Measurements from ENCODE around the gene KIF26B. TPM values are rescaled to one million over a fixed set of nuclear protein-coding genes. Genes with fewer than 3 reads are reported as not detected.

The KIF26B gene
- polyA plus RNA-seq, 1 of the 3 experiments (the other 2 are of a cell fraction), result 2.6 TPM

DNA sequence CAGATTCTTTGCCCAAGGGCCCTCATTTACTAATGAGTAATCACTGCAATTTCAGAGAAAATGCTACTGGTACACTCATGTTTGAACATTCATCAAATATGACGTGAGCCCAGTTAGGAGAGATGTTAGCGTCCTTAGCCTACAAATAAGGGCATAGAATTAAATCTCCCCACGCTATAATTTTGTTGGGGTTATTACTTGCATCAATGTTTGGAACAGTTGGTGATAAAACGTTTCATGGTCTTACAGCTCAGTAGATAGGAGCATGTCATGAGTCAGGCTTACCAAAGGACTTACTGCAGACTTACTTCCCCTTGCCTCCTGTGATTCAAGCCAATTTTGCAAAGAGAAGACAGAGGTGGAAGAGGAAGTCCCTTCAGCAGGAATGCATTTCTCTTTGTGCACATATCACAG, 304.0 kb downstream of the KIF26B start:
- Histone ChIP-seq H3K4me1 (ENCODE audit: control insufficient read depth in 1 of 2, insufficient read depth in 2 of 2, low read depth in 1 of 2, low read length in 1 of 2) (peaks cover 0 to 36% of the 10 kb centered on the region in 2 experiments; a peak in 2 of 4 replicates), H3F3A (replicated peaks; ENCODE audit: insufficient read depth) (peaks cover 4% of the 10 kb centered on the region), H3K27me3 (ENCODE audit: insufficient read depth) (no peaks in the 10 kb centered on the region), H3K27ac (ENCODE audit: low read depth in 2 of 2, low read length in 1 of 2) (peak overlapping the region in 1 of 2 experiments; percentile 81; a peak in 2 of 4 replicates), H3K79me2 (ENCODE audit: insufficient read depth) (no peaks in the 10 kb centered on the region), H4K20me1 (ENCODE audit: insufficient read depth) (no peaks in the 10 kb centered on the region), H3K4me2 (no peak overlapping the region), H3K4me3 (ENCODE audit: low read depth in 2 of 2, low read length in 1 of 2) (no peak overlapping the region), H3K9me2 (no peaks in the 10 kb centered on the region), H3K9ac (no peak overlapping the region), H2AFZ (ENCODE audit: low read depth) (no peak overlapping the region), H3K9me3 (no peaks in the 10 kb centered on the region), H3K36me3 (replicated peaks in 1 of 2; ENCODE audit: control insufficient read depth in 1 of 2, insufficient read depth in 2 of 2, low read length in 1 of 2) (peaks cover 0 to 11% of the 10 kb centered on the region in 2 experiments)
- ChIA-PET CTCF (interaction anchor here (1.0 kb wide), 1 partner anchor 10 kb away, joined by 3 read pairs; no protein-coding TSS in a partner anchor), POLR2A (no interaction called here)
- TF ChIP-seq FOXJ3 (CRISPR knock-in tag; IDR thresholded peaks at IDR 0.05) (no peak), SMC3 (IDR thresholded peaks at IDR 0.05; ENCODE audit: low read depth, low read length) (no peak), YY1 (IDR thresholded peaks at IDR 0.05; ENCODE audit: low read depth) (no peak), MXI1 (IDR thresholded peaks at IDR 0.05; ENCODE audit: low read depth, low read length) (no peak), FOXM1 (IDR thresholded peaks at IDR 0.05; ENCODE audit: low read depth) (no peak), CTCF (IDR thresholded peaks at IDR 0.05) (no peak), CHD2 (IDR thresholded peaks at IDR 0.05; ENCODE audit: low read length, partially characterized antibody) (no peak)
- TF ChIP-seq, protein P1, sequence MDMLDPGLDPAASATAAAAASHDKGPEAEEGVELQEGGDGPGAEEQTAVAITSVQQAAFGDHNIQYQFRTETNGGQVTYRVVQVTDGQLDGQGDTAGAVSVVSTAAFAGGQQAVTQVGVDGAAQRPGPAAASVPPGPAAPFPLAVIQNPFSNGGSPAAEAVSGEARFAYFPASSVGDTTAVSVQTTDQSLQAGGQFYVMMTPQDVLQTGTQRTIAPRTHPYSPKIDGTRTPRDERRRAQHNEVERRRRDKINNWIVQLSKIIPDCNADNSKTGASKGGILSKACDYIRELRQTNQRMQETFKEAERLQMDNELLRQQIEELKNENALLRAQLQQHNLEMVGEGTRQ (IDR thresholded peaks at IDR 0.05; ENCODE audit: borderline replicate concordance, low read depth, low read length), result no peak
- DNase-seq, result no peak
- WGBS (ENCODE audit: low lambda C conversion rate), result 51% methylated on average over 4 of the region's 4 CpGs

- H3F3A ChIP-seq (replicated peaks; ENCODE audit: insufficient read depth), result peaks cover 4% of the 10 kb centered on the region
- peaks cover 0 to 11% of the 10 kb centered on the region in 2 experiments for H3K36me3 ChIP-seq (replicated peaks in 1 of 2; ENCODE audit: control insufficient read depth in 1 of 2, insufficient read depth in 2 of 2, low read length in 1 of 2)
- no peaks in the 10 kb centered on the region for H3K79me2 ChIP-seq (ENCODE audit: insufficient read depth)
- H3K9ac ChIP-seq, result no peak overlapping the region
- H3K4me1 ChIP-seq (ENCODE audit: control insufficient read depth in 1 of 2, insufficient read depth in 2 of 2, low read depth in 1 of 2, low read length in 1 of 2), result peaks cover 0 to 30% of the 10 kb centered on the region in 2 experiments; a peak in 2 of 4 replicates
- peak overlapping the region in 1 of 2 experiments; percentile 81; a peak in 1 of 4 replicates for H3K27ac ChIP-seq (ENCODE audit: low read depth in 2 of 2, low read length in 1 of 2)
- no peaks in the 10 kb centered on the region for H3K9me2 ChIP-seq
- H3K4me2 ChIP-seq, result no peak overlapping the region
- ChIA-PET POLR2A (no interaction called here), CTCF (interaction anchor here (1.0 kb wide), 1 partner anchor 10 kb away, joined by 3 read pairs; no protein-coding TSS in a partner anchor)
- TF ChIP-seq NRF1 (IDR thresholded peaks at IDR 0.05; ENCODE audit: low read depth, low read length), result no peak
- no peak for TF ChIP-seq FOXJ3 (CRISPR knock-in tag; IDR thresholded peaks at IDR 0.05)
- no peak for TF ChIP-seq JUND (IDR thresholded peaks at IDR 0.05)
- TF ChIP-seq RFX5 (IDR thresholded peaks at IDR 0.05; ENCODE audit: low read length), result no peak
- TF ChIP-seq RCOR1 (IDR thresholded peaks at IDR 0.05; ENCODE audit: low read length), result no peak
- no peak for TF ChIP-seq CHD2 (IDR thresholded peaks at IDR 0.05; ENCODE audit: low read length, partially characterized antibody)
- no peak for TF ChIP-seq ELF1 (IDR thresholded peaks at IDR 0.05)
- no peak for TF ChIP-seq GATA2 (CRISPR knock-in tag; IDR thresholded peaks at IDR 0.05)
- no peak for TF ChIP-seq TEAD4 (IDR thresholded peaks at IDR 0.05; ENCODE audit: borderline replicate concordance, insufficient read depth)
- TF ChIP-seq RAD21 (IDR thresholded peaks at IDR 0.05; ENCODE audit: low read length), result no peak
- TF ChIP-seq MEF2A (IDR thresholded peaks at IDR 0.05; ENCODE audit: borderline replicate concordance, low read depth), result no peak
- H3K27me3 ChIP-seq (ENCODE audit: insufficient read depth), result no peaks in the 10 kb centered on the region
- whole genome bisulfite sequencing (ENCODE audit: low lambda C conversion rate), result 95% methylated on average over 3 of the region's 3 CpGs
- no peak for DNase-seq
- no peak overlapping the region for H2AFZ ChIP-seq (ENCODE audit: low read depth)
- no peak overlapping the region for H3K4me3 ChIP-seq (ENCODE audit: low read depth in 2 of 2, low read length in 1 of 2)
- no peaks in the 10 kb centered on the region for H4K20me1 ChIP-seq (ENCODE audit: insufficient read depth)
- no peaks in the 10 kb centered on the region for H3K9me3 ChIP-seq
These were observed 304.8 kb downstream of the KIF26B start for GRCh38 chr1:245459621-245460020.

Measured in SK-N-SH (cell line).